Stimulated activated naive CD8-positive, alpha-beta T cell treated with anti-CD3 and anti-CD28 coated beads, Interleukin-15, amount 100 ng/mL, for 72 hours (primary cell): ENCODE data around the gene DEFB131B.
"Not testable (repeated sequence)": the region's sequence is repeated elsewhere in the genome, so short reads cannot be mapped to it uniquely, and the experiment has no call there.

Experiments
- ATAC-seq: fragments of 150-1000 bp; cut with Tn5 transposase; 2 replicates; pipeline ENCODE4 v1.10.0; 2021; ENCODE audit warnings: mild to moderate bottlenecking, moderate library complexity
- DNase-seq, 2 donors: peaks; one replicate each; pipeline ENCODE4 v3.0.0; 2021 to 2022
- H3K27ac Mint-ChIP-seq, 2 donors: one replicate each; pipeline ENCODE4 v1.8.0; 2022; ENCODE audit warnings: mild to moderate bottlenecking in 2 of 2, mixed read lengths in 2 of 2, moderate library complexity in 2 of 2
- H3K27me3 Mint-ChIP-seq: one replicate; pipeline ENCODE4 v1.8.0; 2022; ENCODE audit warnings: mixed read lengths
- H3K4me1 Mint-ChIP-seq: one replicate; pipeline ENCODE4 v1.8.0; 2022; ENCODE audit warnings: mild to moderate bottlenecking, mixed read lengths
- H3K4me3 Mint-ChIP-seq, 2 donors: one replicate each; pipeline ENCODE4 v1.8.0; 2022; ENCODE audit warnings: mild to moderate bottlenecking in 2 of 2, mixed read lengths in 2 of 2, moderate library complexity in 1 of 2
- H3K9me3 Mint-ChIP-seq, 2 donors: one replicate each; pipeline ENCODE4 v1.8.0; 2022; ENCODE audit warnings: mixed read lengths in 2 of 2

The DEFB131B gene

DNA sequence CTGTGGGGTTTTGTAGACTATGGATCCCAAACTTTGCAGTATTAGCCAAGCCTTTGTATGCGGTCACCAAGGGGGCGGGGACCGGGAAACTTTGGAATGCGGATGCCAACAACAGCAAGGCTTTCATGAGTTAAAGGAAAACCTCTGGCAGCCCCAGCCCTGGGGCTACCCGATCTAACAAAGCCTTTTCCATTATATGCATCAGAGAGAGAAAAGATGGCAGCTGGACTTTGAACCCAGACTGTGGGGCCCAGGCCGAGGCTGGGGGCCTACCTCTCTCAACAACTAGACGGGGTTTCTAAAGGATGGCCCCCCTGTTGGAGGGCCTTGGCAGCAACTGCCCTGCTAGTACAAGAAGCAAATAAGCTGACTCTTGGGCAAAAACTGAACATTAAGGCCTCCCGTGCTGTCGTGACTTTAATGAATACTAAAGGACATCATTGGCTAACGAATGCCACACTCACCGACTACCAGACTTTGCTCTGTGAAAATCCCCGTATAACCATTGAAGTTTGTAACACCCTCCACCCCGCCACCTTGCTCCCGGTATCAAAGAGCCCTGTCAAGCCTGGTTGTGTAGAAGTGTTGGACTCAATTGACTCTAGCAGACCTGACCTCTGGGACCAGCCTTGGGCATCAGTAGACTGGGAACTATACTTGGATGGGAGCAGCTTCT, 10.2 kb downstream of the DEFB131B start:
- H3K9me3 Mint-ChIP-seq, H3K4me1 Mint-ChIP-seq, H3K4me3 Mint-ChIP-seq, ATAC-seq, DNase-seq, H3K27ac Mint-ChIP-seq, H3K27me3 Mint-ChIP-seq: not testable (repeated sequence)

GRCh38 chr11:71889181-71889872, 11.1 kb downstream of the DEFB131B start:
- H3K27ac Mint-ChIP-seq: not testable (repeated sequence)

DNA sequence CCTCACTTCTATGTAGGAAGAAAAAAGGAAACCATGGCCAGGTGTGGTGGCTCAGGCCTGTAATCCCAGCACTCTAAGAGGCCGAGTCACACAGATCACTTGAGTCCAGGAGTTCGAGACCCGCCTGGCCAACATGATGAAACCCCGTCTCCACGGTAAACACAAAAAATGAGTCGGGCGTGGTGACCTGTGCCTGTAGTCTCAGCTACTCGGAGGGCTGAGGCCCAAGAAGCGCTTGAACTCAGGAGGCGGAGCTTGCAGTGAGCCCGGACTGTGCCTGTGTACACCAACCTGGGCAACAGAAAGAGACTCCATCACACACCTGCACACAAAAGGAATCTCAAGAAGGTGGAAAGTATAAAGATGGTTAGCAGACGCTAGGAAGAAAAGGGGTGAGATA, 17.7 kb downstream of the DEFB131B start:
- no peak for ATAC-seq
- peaks cover 0 to 7% of the 10 kb centered on the region in 2 donors for H3K9me3 Mint-ChIP-seq

More at GRCh38 chr11:71889181-71889872, 11.1 kb downstream of the DEFB131B start:
- not testable (repeated sequence) for H3K4me1 Mint-ChIP-seq, H3K27me3 Mint-ChIP-seq, DNase-seq, H3K4me3 Mint-ChIP-seq, ATAC-seq, H3K9me3 Mint-ChIP-seq

DNA sequence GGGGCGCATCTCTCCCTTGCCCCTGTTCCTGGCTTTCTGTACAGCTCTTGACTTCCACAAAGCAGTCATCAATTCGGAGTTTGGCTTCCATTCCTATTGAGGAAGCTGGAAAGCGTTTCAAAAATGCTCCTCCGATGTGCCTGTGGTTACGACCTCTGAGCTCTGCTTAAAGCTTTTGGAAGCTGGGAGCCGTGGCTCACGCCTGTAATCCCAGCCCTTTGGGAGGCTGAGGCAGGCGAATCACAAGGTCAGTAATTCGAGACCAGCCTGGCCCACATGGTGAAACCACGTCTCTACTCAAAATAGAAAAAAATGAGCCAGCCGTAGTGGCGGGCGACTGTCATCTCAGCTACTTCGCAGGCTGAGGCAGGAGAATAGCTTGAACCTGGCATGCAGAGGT, 22.9 kb downstream of the DEFB131B start:
- H3K4me3 Mint-ChIP-seq, H3K27ac Mint-ChIP-seq, H3K27me3 Mint-ChIP-seq, H3K4me1 Mint-ChIP-seq, DNase-seq, ATAC-seq, H3K9me3 Mint-ChIP-seq: not testable (repeated sequence)

More for the DNA sequence above, 17.7 kb downstream of the DEFB131B start:
- no peak for DNase-seq
- no peaks in the 10 kb centered on the region for H3K27me3 Mint-ChIP-seq
- no peaks in the 10 kb centered on the region for H3K4me1 Mint-ChIP-seq
- no peak overlapping the region for H3K4me3 Mint-ChIP-seq
- no peak overlapping the region for H3K27ac Mint-ChIP-seq

GRCh38 chr11:71908218-71908617, 30.0 kb downstream of the DEFB131B start:
- ATAC-seq: no peak
- no peaks in the 10 kb centered on the region for H3K9me3 Mint-ChIP-seq
- H3K4me1 Mint-ChIP-seq: peaks cover 14% of the 10 kb centered on the region
- no peak overlapping the region for H3K27ac Mint-ChIP-seq
- DNase-seq: no peak
- no peak overlapping the region for H3K4me3 Mint-ChIP-seq
- H3K27me3 Mint-ChIP-seq: no peaks in the 10 kb centered on the region

- not testable (repeated sequence) for DNase-seq, ATAC-seq, H3K27me3 Mint-ChIP-seq, H3K9me3 Mint-ChIP-seq, H3K4me3 Mint-ChIP-seq
- Mint-ChIP-seq H3K4me1 (peaks cover 14% of the 10 kb centered on the region), H3K27ac (peak overlapping the region; percentile 97 to 98)
These were observed 32.5 kb downstream of the DEFB131B start for GRCh38 chr11:71910775-71911174.

GRCh38 chr11:71911321-71911985, 33.2 kb downstream of the DEFB131B start:
- peak; percentile 70 to 89 for DNase-seq
- not testable (repeated sequence) for H3K9me3 Mint-ChIP-seq, ATAC-seq, H3K27me3 Mint-ChIP-seq
- H3K27ac Mint-ChIP-seq: peak overlapping the region; percentile 92 to 98
- peaks cover 14% of the 10 kb centered on the region for H3K4me1 Mint-ChIP-seq
- H3K4me3 Mint-ChIP-seq: peak overlapping the region in 1 of 2 donors; percentile 26

DNA sequence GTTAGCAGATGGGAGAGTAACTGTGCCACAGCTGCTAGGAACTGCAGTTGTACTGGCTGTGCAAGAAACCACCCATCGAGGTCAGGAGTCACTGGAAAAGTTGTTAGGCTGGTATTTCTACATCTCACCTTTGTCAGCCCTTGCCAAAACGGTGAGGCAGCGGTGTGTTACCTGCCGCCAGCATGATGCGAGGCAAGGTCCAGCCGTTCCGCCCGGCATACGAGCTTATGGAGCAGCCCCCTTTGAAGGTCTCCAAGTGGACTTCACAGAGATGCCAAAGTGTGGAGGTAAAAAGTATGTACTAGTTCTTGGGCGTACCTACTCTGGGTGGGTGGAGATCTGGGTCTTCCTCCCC, 33.7 kb downstream of the DEFB131B start:
- H3K27me3 Mint-ChIP-seq, ATAC-seq, H3K9me3 Mint-ChIP-seq, DNase-seq: not testable (repeated sequence)
- Mint-ChIP-seq H3K27ac (peak overlapping the region; percentile 92 to 98), H3K4me1 (peaks cover 14% of the 10 kb centered on the region), H3K4me3 (peak overlapping the region in 1 of 2 donors; percentile 26)

DNA sequence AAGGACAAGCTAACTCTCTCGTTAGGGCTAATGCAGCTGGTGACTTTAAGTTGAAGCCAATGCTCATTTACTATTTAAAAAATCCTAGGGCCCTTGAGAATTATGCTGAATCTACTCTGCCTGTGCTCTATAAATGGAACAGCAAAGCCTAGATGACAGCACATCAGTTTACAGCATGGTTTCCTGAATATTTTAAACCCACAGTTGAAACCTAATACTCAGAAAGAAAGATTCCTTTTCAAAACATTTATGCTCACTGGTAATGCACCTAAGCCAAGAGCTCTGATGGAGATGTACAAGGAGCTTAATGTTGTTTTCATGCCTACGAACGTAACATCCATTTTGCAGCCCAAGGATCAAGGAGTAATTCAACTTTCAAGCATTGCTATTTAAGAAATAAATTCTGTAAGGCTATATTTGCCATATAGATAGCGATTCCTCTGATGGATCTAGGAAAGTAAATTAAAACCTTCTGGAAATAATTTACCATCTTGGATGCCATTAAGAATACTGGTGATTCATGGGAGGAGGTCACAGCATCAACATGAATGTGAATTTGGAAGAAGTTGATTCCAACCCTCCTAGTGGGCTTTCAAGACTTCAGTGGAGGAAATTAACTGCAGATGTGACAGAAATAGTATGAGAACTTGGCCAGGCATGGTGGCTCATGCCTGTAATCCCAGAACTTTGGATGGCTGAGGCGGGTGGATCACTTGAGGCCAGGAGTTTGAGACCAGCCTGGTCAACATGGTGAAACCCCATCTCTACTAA, 35.7 kb downstream of the DEFB131B start:
- DNase-seq: no peak

GRCh38 chr11:71914617-71915189, 36.5 kb downstream of the DEFB131B start:
- peak; percentile 76 for ATAC-seq
- DNase-seq: no peak
- Mint-ChIP-seq H3K9me3 (no peaks in the 10 kb centered on the region), H3K4me1 (peaks cover 14% of the 10 kb centered on the region), H3K27ac (peak overlapping the region in 1 of 2 donors; percentile 22), H3K4me3 (no peak overlapping the region), H3K27me3 (no peaks in the 10 kb centered on the region)

More for the DNA sequence above, 35.7 kb downstream of the DEFB131B start:
- no peaks in the 10 kb centered on the region for H3K27me3 Mint-ChIP-seq
- peak overlapping the region in 1 of 2 donors; percentile 22 for H3K27ac Mint-ChIP-seq
- H3K4me1 Mint-ChIP-seq: peaks cover 14% of the 10 kb centered on the region
- H3K4me3 Mint-ChIP-seq: no peak overlapping the region
- H3K9me3 Mint-ChIP-seq: no peaks in the 10 kb centered on the region
- ATAC-seq: no peak

GRCh38 chr11:71917646-71918140, 39.4 kb downstream of the DEFB131B start:
- Mint-ChIP-seq H3K4me3 (no peak overlapping the region), H3K27ac (no peak overlapping the region), H3K27me3 (no peaks in the 10 kb centered on the region), H3K9me3 (no peaks in the 10 kb centered on the region), H3K4me1 (no peaks in the 10 kb centered on the region)
- DNase-seq (no peak), ATAC-seq (no peak)

DNA sequence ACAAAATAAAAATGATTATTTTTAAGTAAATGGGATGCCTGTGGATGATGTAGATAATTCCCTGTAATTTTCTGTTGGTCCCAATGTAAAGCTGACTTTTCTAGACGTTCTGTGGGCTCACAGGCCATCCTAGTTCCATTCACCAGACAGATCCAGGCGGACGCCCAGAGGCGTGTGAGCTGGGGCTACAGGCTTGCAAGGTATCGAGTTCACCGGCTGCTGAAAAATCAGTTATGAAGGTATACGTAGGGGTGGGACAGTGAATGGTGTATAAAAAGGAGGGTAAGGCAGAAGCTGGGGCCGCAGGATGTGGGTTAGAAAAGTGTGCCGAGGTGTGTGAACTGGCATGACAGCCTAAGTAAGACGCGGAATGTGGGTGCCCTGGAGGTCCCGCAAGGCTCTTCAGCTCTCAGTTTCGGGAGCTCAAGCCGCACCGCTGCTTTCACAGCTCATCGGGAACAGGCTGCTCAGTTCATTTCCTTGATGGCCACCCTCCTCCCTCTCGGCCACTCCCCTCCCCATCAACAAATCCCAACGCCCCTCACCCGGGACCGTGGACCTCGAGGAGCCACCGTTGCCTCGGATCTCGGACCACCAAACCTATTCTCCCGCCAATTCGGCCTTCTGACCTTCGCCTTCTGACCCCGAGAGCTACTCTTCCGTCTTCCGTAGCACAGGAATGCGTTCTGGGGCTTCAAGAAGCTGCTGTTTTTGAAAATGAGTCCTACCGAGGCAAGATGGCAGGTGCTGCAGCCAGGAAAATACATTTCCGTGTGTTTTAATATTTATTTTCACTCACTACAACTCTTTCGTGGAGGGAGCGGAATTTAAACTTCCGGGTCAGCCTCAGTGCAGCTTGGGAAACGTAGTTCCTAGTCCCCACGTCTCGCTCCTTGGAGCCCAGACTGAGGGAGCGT, 49.8 kb downstream of the DEFB131B start, which contains the start of gene XNDC1N:
Gene XNDC1N, minus strand, starts transcription at position 775 of the 917 bp plus-strand sequence. CDS start 5,241 bp downstream, outside the sequence.
- H3K27ac Mint-ChIP-seq: peak within 1 kb of the TSS; percentile 100
- no peaks in the 10 kb centered on the region for H3K27me3 Mint-ChIP-seq
- peaks cover 43% of the 10 kb centered on the region for H3K4me1 Mint-ChIP-seq
- DNase-seq (peak; percentile 75 to 85), ATAC-seq (peak; percentile 89)
- H3K4me3 Mint-ChIP-seq: peak within 1 kb of the TSS; percentile 91 to 93
- no peaks in the 10 kb centered on the region for H3K9me3 Mint-ChIP-seq

- peak within 1 kb of the TSS; percentile 100 for H3K27ac Mint-ChIP-seq
- peaks cover 47% of the 10 kb centered on the region for H3K4me1 Mint-ChIP-seq
- ATAC-seq (peak; percentile 92), DNase-seq (peak; percentile 95 to 98)
- H3K27me3 Mint-ChIP-seq: no peaks in the 10 kb centered on the region
- H3K9me3 Mint-ChIP-seq: no peaks in the 10 kb centered on the region
- H3K4me3 Mint-ChIP-seq: peak within 1 kb of the TSS; percentile 91 to 93
These were observed 50.6 kb downstream of the DEFB131B start, which contains the start of gene RNF121 for GRCh38 chr11:71928737-71929443. RNF121 (plus strand) TSS chr11:71929046; CDS start chr11:71929062, 16 bp downstream.
